K562 (cell line): ENCODE measurements around the gene KBTBD4. TPM values are rescaled to one million over a fixed set of nuclear protein-coding genes. Genes with fewer than 3 reads are reported as not detected.

ENCODE experiments used
- CAMTA2 ChIP-seq: fragments of 250-450 bp; sonication (Bioruptor Pico); conservative IDR thresholded peaks from 2 replicates; pipeline ENCODE4 v1.5.1; 2022
- ETV5 ChIP-seq: sonication (generic); formaldehyde crosslinking; IDR thresholded peaks from 2 replicates; pipeline ENCODE4 v1.4.0; 2020; ENCODE audit warnings: low read depth, mild to moderate bottlenecking, missing genetic modification reagents
- HSF4 ChIP-seq: fragments of 250-450 bp; sonication (Bioruptor Pico); IDR thresholded peaks from 2 replicates; pipeline ENCODE4 v2.1.2; 2022; ENCODE audit warnings: mild to moderate bottlenecking, moderate library complexity, borderline replicate concordance
- KDM5B ChIP-seq: fragments of 200-600 bp; sonication (generic); IDR thresholded peaks from 2 replicates; pipeline ENCODE4 v1.6.1; 2012; ENCODE audit warnings: low read depth, mild to moderate bottlenecking, moderate library complexity, low read length, control low read depth, inconsistent platforms; ENCODE audit not compliant: insufficient replicate concordance
- KLF13 ChIP-seq: fragments of 450-650 bp; IDR thresholded peaks from 2 replicates; pipeline ENCODE4 v1.6.1; 2016; ENCODE audit warnings: missing genetic modification characterization, low read depth, mild to moderate bottlenecking, missing compliant biosample characterization, moderate library complexity, borderline replicate concordance
- MAFG ChIP-seq: fragments of 450-650 bp; conservative IDR thresholded peaks from 2 replicates; pipeline ENCODE4 v1.6.1; 2016; ENCODE audit warnings: missing genetic modification characterization, missing compliant biosample characterization
- NR1H2 ChIP-seq: sonication (generic); formaldehyde crosslinking; IDR thresholded peaks from 2 replicates; pipeline ENCODE4 v1.4.0; 2020; ENCODE audit warnings: mild to moderate bottlenecking, missing genetic modification reagents
- PHF21A ChIP-seq: fragments of 450-650 bp; IDR thresholded peaks from 2 replicates; pipeline ENCODE4 v1.6.1; 2017; ENCODE audit warnings: low read depth, borderline replicate concordance
- SMAD4 ChIP-seq: fragments of 250-450 bp; sonication (Bioruptor Pico); conservative IDR thresholded peaks from 2 replicates; pipeline ENCODE4 v1.8.0; 2021; ENCODE audit warnings: inconsistent platforms, mild to moderate bottlenecking, moderate library complexity
- SREBF1 ChIP-seq: fragments of 150-350 bp; IDR thresholded peaks from 2 replicates; pipeline ENCODE4 v1.6.1; 2014; ENCODE audit warnings: antibody characterized with exemption, low read depth, low read length, borderline replicate concordance
- ZNF830 ChIP-seq: fragments of 250-450 bp; sonication (Bioruptor Pico); IDR thresholded peaks from 2 replicates; pipeline ENCODE4 v1.5.0; 2021; ENCODE audit warnings: mild to moderate bottlenecking
- polyA plus RNA-seq, 8 experiments: library from polyadenylated mRNA; depleted of rRNA in 4 of 8; stranded (reverse) in 5 of 8; unstranded in 3 of 8; fragments of >200 nt; fragmentation: Nextera tagmentation in 2 of 8; fragmentation: Illumina TruSeq in 1 of 8; extraction: Ambion mirVana in 2 of 8; extraction: Trizol in 1 of 8; gene quantifications; 2 replicates each; pipeline versions ENCODE4 v1.2.1 to v1.2.3, GENCODE V29; 2011 to 2014; ENCODE audit warnings: inconsistent platforms in 1 of 8, missing spikeins in 1 of 8
- total RNA-seq, 7 experiments: library from RNA; depleted of rRNA in 6 of 7; stranded (reverse); fragments of >200 nt in 6 of 7; fragmentation: Illumina TruSeq in 2 of 7; extraction: Trizol in 2 of 7; gene quantifications; 2 replicates each; pipeline versions ENCODE4 v1.2.1 to v1.2.3, GENCODE V29; 2011 to 2021; ENCODE audit warnings: low replicate concordance in 1 of 7
- TF ChIP-seq, protein P1 (sequence below): fragments of 250-450 bp; sonication (Bioruptor Pico); IDR thresholded peaks from 2 replicates; pipeline ENCODE4 v1.8.0; 2022; ENCODE audit warnings: inconsistent platforms
- TF ChIP-seq, protein P2 (sequence below): IDR thresholded peaks from 3 replicates; pipeline ENCODE4 v1.6.1; 2011; ENCODE audit warnings: borderline replicate concordance, mild to moderate bottlenecking; ENCODE audit not compliant: insufficient read length, insufficient read depth
- TF ChIP-seq, protein P3 (sequence below): fragments of 450-650 bp; IDR thresholded peaks from 2 replicates; pipeline ENCODE4 v1.6.1; 2018; ENCODE audit not compliant: partially characterized antibody
- TF ChIP-seq, protein P4 (sequence below): sonication (generic); formaldehyde crosslinking; IDR thresholded peaks from 2 replicates; pipeline ENCODE4 v1.8.1; 2023; ENCODE audit warnings: mild to moderate bottlenecking, missing genetic modification reagents, moderate library complexity
- TF ChIP-seq, protein P5 (sequence below): sonication (generic); formaldehyde crosslinking; IDR thresholded peaks from 2 replicates; pipeline ENCODE4 v1.8.0; 2023; ENCODE audit warnings: mild to moderate bottlenecking, missing genetic modification reagents

The KBTBD4 gene
- total and polyA plus RNA-seq, 9 of the 15 experiments (the other 6 are each of a cell fraction or from before 2014, with no cell fraction given) = 7.0 to 33.9 (median 13.3) TPM

DNA sequence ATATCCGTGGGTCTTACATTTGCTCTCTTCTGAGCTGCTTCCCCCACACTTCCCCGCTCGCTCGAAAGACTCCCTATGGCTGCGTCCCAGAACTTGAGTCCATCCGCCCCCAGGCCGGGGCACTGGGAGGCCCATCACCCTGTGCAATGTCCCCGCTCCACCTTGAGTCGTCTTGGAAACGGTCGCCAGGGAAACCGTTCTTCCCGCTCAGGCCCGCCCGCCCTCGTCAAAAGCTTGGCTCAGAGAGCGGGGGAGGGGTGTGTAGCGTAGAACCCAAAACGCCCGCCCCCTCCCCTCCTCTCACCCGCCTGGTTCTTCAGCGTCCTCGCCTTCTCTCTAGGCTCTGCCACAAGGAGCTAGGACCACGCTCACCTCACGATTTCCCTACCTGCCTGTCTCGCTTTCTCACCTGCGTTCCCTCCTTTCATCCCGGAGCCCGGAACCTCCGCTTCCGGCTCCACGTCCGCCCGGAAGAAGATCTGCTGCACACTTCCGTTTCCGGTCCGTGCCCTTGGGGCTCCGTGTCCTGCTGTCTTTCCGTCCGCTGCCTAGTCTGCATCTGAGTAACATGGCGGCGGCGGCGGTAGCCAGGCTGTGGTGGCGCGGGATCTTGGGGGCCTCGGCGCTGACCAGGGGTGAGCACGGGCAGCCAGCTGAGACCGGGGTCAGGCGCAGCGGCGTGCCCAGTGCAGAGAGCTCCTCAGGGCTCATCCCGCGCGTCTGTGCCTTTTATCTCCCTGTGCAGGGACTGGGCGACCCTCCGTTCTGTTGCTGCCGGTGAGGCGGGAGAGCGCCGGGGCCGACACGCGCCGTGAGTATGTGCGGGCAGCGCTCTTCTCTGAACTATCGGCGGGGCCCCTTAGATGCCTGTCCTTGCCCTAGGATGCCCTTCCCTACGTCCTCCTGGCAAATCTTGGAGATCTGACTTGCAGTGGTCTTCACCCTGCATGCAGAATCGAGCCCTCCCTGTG, at the start of gene KBTBD4, which contains the start of gene NDUFS3 (continued):
- no peak for TF ChIP-seq CAMTA2 (CRISPR knock-in tag)
- TF ChIP-seq, protein P1, sequence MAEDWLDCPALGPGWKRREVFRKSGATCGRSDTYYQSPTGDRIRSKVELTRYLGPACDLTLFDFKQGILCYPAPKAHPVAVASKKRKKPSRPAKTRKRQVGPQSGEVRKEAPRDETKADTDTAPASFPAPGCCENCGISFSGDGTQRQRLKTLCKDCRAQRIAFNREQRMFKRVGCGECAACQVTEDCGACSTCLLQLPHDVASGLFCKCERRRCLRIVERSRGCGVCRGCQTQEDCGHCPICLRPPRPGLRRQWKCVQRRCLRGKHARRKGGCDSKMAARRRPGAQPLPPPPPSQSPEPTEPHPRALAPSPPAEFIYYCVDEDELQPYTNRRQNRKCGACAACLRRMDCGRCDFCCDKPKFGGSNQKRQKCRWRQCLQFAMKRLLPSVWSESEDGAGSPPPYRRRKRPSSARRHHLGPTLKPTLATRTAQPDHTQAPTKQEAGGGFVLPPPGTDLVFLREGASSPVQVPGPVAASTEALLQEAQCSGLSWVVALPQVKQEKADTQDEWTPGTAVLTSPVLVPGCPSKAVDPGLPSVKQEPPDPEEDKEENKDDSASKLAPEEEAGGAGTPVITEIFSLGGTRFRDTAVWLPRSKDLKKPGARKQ (CRISPR knock-in tag) = no peak
- TF ChIP-seq, protein P2, sequence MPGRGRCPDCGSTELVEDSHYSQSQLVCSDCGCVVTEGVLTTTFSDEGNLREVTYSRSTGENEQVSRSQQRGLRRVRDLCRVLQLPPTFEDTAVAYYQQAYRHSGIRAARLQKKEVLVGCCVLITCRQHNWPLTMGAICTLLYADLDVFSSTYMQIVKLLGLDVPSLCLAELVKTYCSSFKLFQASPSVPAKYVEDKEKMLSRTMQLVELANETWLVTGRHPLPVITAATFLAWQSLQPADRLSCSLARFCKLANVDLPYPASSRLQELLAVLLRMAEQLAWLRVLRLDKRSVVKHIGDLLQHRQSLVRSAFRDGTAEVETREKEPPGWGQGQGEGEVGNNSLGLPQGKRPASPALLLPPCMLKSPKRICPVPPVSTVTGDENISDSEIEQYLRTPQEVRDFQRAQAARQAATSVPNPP = no peak
- TF ChIP-seq KDM5B = peak; percentile 93
- TF ChIP-seq ETV5 (CRISPR knock-in tag) = peak; percentile 90
- TF ChIP-seq KLF13 (tag) = peak; percentile 81
- TF ChIP-seq SREBF1 = no peak
- TF ChIP-seq, protein P3, sequence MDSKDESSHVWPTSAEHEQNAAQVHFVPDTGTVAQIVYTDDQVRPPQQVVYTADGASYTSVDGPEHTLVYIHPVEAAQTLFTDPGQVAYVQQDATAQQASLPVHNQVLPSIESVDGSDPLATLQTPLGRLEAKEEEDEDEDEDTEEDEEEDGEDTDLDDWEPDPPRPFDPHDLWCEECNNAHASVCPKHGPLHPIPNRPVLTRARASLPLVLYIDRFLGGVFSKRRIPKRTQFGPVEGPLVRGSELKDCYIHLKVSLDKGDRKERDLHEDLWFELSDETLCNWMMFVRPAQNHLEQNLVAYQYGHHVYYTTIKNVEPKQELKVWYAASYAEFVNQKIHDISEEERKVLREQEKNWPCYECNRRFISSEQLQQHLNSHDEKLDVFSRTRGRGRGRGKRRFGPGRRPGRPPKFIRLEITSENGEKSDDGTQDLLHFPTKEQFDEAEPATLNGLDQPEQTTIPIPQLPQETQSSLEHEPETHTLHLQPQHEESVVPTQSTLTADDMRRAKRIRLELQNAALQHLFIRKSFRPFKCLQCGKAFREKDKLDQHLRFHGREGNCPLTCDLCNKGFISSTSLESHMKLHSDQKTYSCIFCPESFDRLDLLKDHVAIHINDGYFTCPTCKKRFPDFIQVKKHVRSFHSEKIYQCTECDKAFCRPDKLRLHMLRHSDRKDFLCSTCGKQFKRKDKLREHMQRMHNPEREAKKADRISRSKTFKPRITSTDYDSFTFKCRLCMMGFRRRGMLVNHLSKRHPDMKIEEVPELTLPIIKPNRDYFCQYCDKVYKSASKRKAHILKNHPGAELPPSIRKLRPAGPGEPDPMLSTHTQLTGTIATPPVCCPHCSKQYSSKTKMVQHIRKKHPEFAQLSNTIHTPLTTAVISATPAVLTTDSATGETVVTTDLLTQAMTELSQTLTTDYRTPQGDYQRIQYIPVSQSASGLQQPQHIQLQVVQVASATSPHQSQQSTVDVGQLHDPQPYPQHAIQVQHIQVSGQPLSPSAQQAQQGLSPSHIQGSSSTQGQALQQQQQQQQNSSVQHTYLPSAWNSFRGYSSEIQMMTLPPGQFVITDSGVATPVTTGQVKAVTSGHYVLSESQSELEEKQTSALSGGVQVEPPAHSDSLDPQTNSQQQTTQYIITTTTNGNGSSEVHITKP = peak; percentile 94
- TF ChIP-seq HSF4 (CRISPR knock-in tag) = no peak
- TF ChIP-seq NR1H2 (CRISPR knock-in tag) = no peak
- TF ChIP-seq ZNF830 (CRISPR knock-in tag) = no peak
- peak; percentile 80; the same call in 1 of the 2 replicates for TF ChIP-seq PHF21A
- TF ChIP-seq, protein P4, sequence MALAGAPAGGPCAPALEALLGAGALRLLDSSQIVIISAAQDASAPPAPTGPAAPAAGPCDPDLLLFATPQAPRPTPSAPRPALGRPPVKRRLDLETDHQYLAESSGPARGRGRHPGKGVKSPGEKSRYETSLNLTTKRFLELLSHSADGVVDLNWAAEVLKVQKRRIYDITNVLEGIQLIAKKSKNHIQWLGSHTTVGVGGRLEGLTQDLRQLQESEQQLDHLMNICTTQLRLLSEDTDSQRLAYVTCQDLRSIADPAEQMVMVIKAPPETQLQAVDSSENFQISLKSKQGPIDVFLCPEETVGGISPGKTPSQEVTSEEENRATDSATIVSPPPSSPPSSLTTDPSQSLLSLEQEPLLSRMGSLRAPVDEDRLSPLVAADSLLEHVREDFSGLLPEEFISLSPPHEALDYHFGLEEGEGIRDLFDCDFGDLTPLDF (CRISPR knock-in tag) = peak; percentile 71; the same call in 1 of the 2 replicates
- TF ChIP-seq SMAD4 (CRISPR knock-in tag) = peak; percentile 57; the same call in 1 of the 2 replicates
- TF ChIP-seq, protein P5, sequence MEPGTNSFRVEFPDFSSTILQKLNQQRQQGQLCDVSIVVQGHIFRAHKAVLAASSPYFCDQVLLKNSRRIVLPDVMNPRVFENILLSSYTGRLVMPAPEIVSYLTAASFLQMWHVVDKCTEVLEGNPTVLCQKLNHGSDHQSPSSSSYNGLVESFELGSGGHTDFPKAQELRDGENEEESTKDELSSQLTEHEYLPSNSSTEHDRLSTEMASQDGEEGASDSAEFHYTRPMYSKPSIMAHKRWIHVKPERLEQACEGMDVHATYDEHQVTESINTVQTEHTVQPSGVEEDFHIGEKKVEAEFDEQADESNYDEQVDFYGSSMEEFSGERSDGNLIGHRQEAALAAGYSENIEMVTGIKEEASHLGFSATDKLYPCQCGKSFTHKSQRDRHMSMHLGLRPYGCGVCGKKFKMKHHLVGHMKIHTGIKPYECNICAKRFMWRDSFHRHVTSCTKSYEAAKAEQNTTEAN (CRISPR knock-in tag) = no peak
- TF ChIP-seq MAFG (tag) = no peak
